8988T (cell line): ENCODE data around the gene ADGB.
"Not testable (repeated sequence)": the region's sequence is repeated elsewhere in the genome, so short reads cannot be mapped to it uniquely, and the experiment has no call there.

Experiments used
- DNase-seq: peaks from one replicate; pipeline ENCODE4 v3.0.0; 2011

The ADGB gene

GRCh38 chr6:146598772-146599405, at the start of gene ADGB:
ADGB (plus strand) TSS chr6:146598972; CDS start chr6:146599041, 69 bp downstream.
- peak; percentile 29 for DNase-seq

GRCh38 chr6:146550911-146551310, 47.9 kb upstream of the ADGB start:
- no peak for DNase-seq

- DNase-seq: no peak
Observed at GRCh38 chr6:146551545-146551944, 47.2 kb upstream of the ADGB start.

- DNase-seq: no peak
Observed at GRCh38 chr6:146553377-146554135, 45.2 kb upstream of the ADGB start.

GRCh38 chr6:146560607-146561006, 38.2 kb upstream of the ADGB start:
- no peak for DNase-seq

GRCh38 chr6:146566661-146567060, 32.1 kb upstream of the ADGB start:
- not testable (repeated sequence) for DNase-seq

- not testable (repeated sequence) for DNase-seq
Observed at GRCh38 chr6:146568619-146569018, 30.2 kb upstream of the ADGB start.

- DNase-seq: no peak
Observed at GRCh38 chr6:146574211-146574610, 24.6 kb upstream of the ADGB start.

GRCh38 chr6:146578054-146578453, 20.7 kb upstream of the ADGB start:
- no peak for DNase-seq

- DNase-seq: no peak
Observed at GRCh38 chr6:146581968-146582367, 16.8 kb upstream of the ADGB start.

GRCh38 chr6:146582857-146583256, 15.9 kb upstream of the ADGB start:
- DNase-seq: no peak

GRCh38 chr6:146583966-146584365, 14.8 kb upstream of the ADGB start:
- no peak for DNase-seq

GRCh38 chr6:146587459-146587858, 11.3 kb upstream of the ADGB start:
- no peak for DNase-seq

- DNase-seq: no peak
Observed at GRCh38 chr6:146590492-146590891, 8.3 kb upstream of the ADGB start.

- DNase-seq: no peak
Observed at GRCh38 chr6:146592451-146592850, 6.3 kb upstream of the ADGB start.

- no peak for DNase-seq
Observed at GRCh38 chr6:146593986-146594385, 4.8 kb upstream of the ADGB start.

GRCh38 chr6:146594495-146594894, 4.3 kb upstream of the ADGB start:
- DNase-seq: no peak

- DNase-seq: no peak
Observed at GRCh38 chr6:146595972-146596731, 2.6 kb upstream of the ADGB start.

- no peak for DNase-seq
Observed at GRCh38 chr6:146601352-146601751, 2.6 kb downstream of the ADGB start.

GRCh38 chr6:146602526-146602925, 3.8 kb downstream of the ADGB start:
- no peak for DNase-seq

- no peak for DNase-seq
Observed at GRCh38 chr6:146613947-146614346, 15.2 kb downstream of the ADGB start.

GRCh38 chr6:146620655-146621054, 21.9 kb downstream of the ADGB start:
- DNase-seq: no peak

- no peak for DNase-seq
Observed at GRCh38 chr6:146628350-146628749, 29.6 kb downstream of the ADGB start.

GRCh38 chr6:146634022-146634421, 35.2 kb downstream of the ADGB start:
- no peak for DNase-seq
